ENCODE results near the gene PACS2. TPM values are rescaled to one million over a fixed set of nuclear protein-coding genes. Genes with fewer than 3 reads are reported as not detected.

Gene PACS2
- total and polyA plus RNA-seq, 2 of the 8 experiments (the other 6 are each of a cell fraction or from before 2014, with no cell fraction given) = 38.0 to 62.8 TPM

DNA sequence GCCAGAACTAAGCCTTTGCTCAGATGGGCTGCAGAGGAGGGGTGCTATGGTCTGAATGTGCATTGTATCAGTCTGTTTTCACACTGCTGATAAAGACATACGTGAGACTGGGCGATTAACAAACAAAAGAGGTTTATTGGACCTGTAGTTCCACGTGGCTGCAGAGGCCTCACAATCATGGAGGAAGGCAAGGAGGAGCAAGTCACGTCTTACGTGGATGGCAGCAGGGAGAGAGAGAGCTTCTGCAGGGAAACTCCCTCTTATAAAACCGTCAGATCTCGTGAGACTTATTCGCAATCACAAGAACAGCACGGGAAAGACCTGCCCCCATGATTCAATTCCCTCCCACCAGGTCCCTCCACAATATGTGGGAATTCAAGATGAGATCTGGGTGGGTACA lies 10.0 kb upstream of the PACS2 start:
- H2BK120ac ChIP-seq (replicated peaks; ENCODE audit: low read depth, low read length) = no peak overlapping the region
- H3K79me2 ChIP-seq (ENCODE audit: control insufficient read depth in 1 of 2, insufficient read depth in 2 of 2, low read length in 2 of 2) = peaks cover 0 to 5% of the 10 kb centered on the region in 2 experiments; a peak in 1 of 4 replicates
- H2BK15ac ChIP-seq (ENCODE audit: low read length) = no peak overlapping the region
- no peak overlapping the region for H2AK5ac ChIP-seq (ENCODE audit: low read depth, low read length)
- FAIRE-seq (no peak), DNase-seq (ENCODE audit: low read depth in 1 of 2, low spot score in 2 of 2) (no peak)
- H3K9me3 ChIP-seq (ENCODE audit: insufficient read depth in 2 of 2, low read depth in 1 of 2, low read length in 1 of 2) = no peaks in the 10 kb centered on the region
- no peak overlapping the region for H3K4me3 ChIP-seq (ENCODE audit: extremely low read depth in 1 of 4, insufficient read depth in 2 of 4, low read depth in 3 of 4, low read length in 4 of 4)
- peaks cover 0 to 7% (median 5%) of the 10 kb centered on the region in 4 experiments; a peak in 4 of 7 replicates for H3K27me3 ChIP-seq (replicated peaks in 1 of 4; ENCODE audit: control insufficient read depth in 3 of 4, extremely low read depth in 1 of 4, insufficient read depth in 3 of 4, low read length in 3 of 4)
- no peaks in the 10 kb centered on the region for H3K36me3 ChIP-seq (ENCODE audit: control insufficient read depth in 2 of 4, insufficient read depth in 4 of 4, low read length in 3 of 4)
- no peak overlapping the region for H3K18ac ChIP-seq (ENCODE audit: extremely low read depth, low read length)
- H3K23ac ChIP-seq (ENCODE audit: insufficient read length) = no peak overlapping the region
- no peak overlapping the region for H3K14ac ChIP-seq (ENCODE audit: insufficient read length)
- no peak overlapping the region for H3K56ac ChIP-seq (replicated peaks; ENCODE audit: insufficient read length, low read depth, low read length)
- no peak overlapping the region for H2AFZ ChIP-seq (ENCODE audit: low read length)
- H2BK20ac ChIP-seq (ENCODE audit: low read length) = no peak overlapping the region
- no peak overlapping the region for H4K91ac ChIP-seq (replicated peaks; ENCODE audit: insufficient read length, low read length)
- 81% methylated on average over 9 of the region's 9 CpGs; no CpG with 5 or more reads in 1 of the 2 experiments for WGBS, 2 experiments (ENCODE audit: extremely low coverage in 1 of 2, insufficient coverage in 1 of 2, insufficient read length in 1 of 2, insufficient replicate concordance in 2 of 2, low coverage in 1 of 2, low lambda C conversion rate in 2 of 2, missing lambda C conversion rate in 1 of 2)
- H4K20me1 ChIP-seq (replicated peaks in 1 of 2; ENCODE audit: control insufficient read depth in 1 of 2, insufficient read depth in 2 of 2, low read length in 2 of 2) = peaks cover 3 to 7% of the 10 kb centered on the region in 2 experiments
- H3K27ac ChIP-seq (ENCODE audit: low read depth, low read length) = no peak overlapping the region
- peaks cover 4% of the 10 kb centered on the region; the same call in 1 of the 2 replicates for H3K23me2 ChIP-seq (ENCODE audit: low read depth, low read length)
- no peak overlapping the region for H4K8ac ChIP-seq (ENCODE audit: extremely low read depth, insufficient read depth, low read length)
- peaks cover 3% of the 10 kb centered on the region; the same call in 1 of the 2 replicates for H3K79me1 ChIP-seq (ENCODE audit: low read depth, low read length)
- POLR2A ChIA-PET (ENCODE audit: partially characterized antibody) = no interaction called here
- H4K5ac ChIP-seq (ENCODE audit: insufficient read length, low read depth, low read length) = no peak overlapping the region
- CTCF ChIA-PET (ENCODE audit: partially characterized antibody) = interaction anchor here (1.4 to 1.6 kb wide), 2 partner anchors 25 to 30 kb away, joined by 3 read pairs; no protein-coding TSS in a partner anchor
- no peak overlapping the region for H3K4ac ChIP-seq (replicated peaks; ENCODE audit: insufficient read length, low read depth, low read length)
- no peak overlapping the region for H2BK5ac ChIP-seq (ENCODE audit: low read depth, low read length)
- TF ChIP-seq CEBPB (IDR thresholded peaks at IDR 0.05; ENCODE audit: low read depth, low read length) (no peak), SUZ12 (IDR thresholded peaks at IDR 0.05; ENCODE audit: low read length) (no peak), RXRA (IDR thresholded peaks at IDR 0.05; ENCODE audit: insufficient read depth, low read depth, low read length) (no peak), CHD2 (IDR thresholded peaks at IDR 0.05; ENCODE audit: low read length) (no peak), TCF12 (IDR thresholded peaks at IDR 0.05; ENCODE audit: low read depth, low read length) (no peak), CTBP2 (IDR thresholded peaks at IDR 0.05; ENCODE audit: borderline replicate concordance, insufficient read depth, insufficient read length, low read length) (no peak), MAFK (IDR thresholded peaks at IDR 0.05; ENCODE audit: low read depth, low read length) (no peak)
- TF ChIP-seq, protein P1, sequence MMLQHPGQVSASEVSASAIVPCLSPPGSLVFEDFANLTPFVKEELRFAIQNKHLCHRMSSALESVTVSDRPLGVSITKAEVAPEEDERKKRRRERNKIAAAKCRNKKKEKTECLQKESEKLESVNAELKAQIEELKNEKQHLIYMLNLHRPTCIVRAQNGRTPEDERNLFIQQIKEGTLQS (IDR thresholded peaks at IDR 0.05; ENCODE audit: insufficient read depth, low read depth, low read length) = no peak
- TF ChIP-seq, protein P2, sequence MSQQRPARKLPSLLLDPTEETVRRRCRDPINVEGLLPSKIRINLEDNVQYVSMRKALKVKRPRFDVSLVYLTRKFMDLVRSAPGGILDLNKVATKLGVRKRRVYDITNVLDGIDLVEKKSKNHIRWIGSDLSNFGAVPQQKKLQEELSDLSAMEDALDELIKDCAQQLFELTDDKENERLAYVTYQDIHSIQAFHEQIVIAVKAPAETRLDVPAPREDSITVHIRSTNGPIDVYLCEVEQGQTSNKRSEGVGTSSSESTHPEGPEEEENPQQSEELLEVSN (IDR thresholded peaks at IDR 0.05) = no peak
- H3K4me1 ChIP-seq (replicated peaks in 1 of 4; ENCODE audit: control insufficient read depth in 3 of 4, insufficient read depth in 4 of 4, low read length in 3 of 4) = peaks cover 2 to 12% (median 10%) of the 10 kb centered on the region in 4 experiments
- peak overlapping the region; percentile 18; the same call in 1 of the 2 replicates for H2BK12ac ChIP-seq (ENCODE audit: low read depth, low read length)
- H3K9ac ChIP-seq (replicated peaks in 1 of 4; ENCODE audit: extremely low read depth in 1 of 4, low read depth in 3 of 4, low read length in 3 of 4) = no peak overlapping the region
- H3K4me2 ChIP-seq (ENCODE audit: insufficient read depth in 1 of 2, low read depth in 2 of 2, low read length in 2 of 2) = no peak overlapping the region

Data from H1 (cell line).